GM19240 (cell line): ENCODE results near the gene COL11A2.

ENCODE experiments used
- DNase-seq: peaks from one replicate; pipeline ENCODE4 v3.0.0; 2011; ENCODE audit warnings: low spot score; ENCODE audit not compliant: insufficient read length

Gene COL11A2

GRCh38 chr6:33193619-33194018 is 1.4 kb upstream of the COL11A2 start:
- no peak for DNase-seq

GRCh38 chr6:33192671-33193602 is 670 bp upstream of the COL11A2 start:
- DNase-seq = no peak

GRCh38 chr6:33191383-33192104 is 723 bp downstream of the COL11A2 start:
- no peak for DNase-seq

- no peak for DNase-seq
Observed at GRCh38 chr6:33190504-33191107, 1.7 kb downstream of the COL11A2 start.

- no peak for DNase-seq
Observed at GRCh38 chr6:33189625-33190448, 2.4 kb downstream of the COL11A2 start.

- no peak for DNase-seq
Observed at GRCh38 chr6:33189164-33189563, 3.1 kb downstream of the COL11A2 start.

- no peak for DNase-seq
Observed at GRCh38 chr6:33187809-33188208, 4.5 kb downstream of the COL11A2 start.

GRCh38 chr6:33185654-33186187 is 6.5 kb downstream of the COL11A2 start:
- DNase-seq = no peak

GRCh38 chr6:33185190-33185589 is 7.1 kb downstream of the COL11A2 start:
- DNase-seq = no peak

GRCh38 chr6:33183071-33183683 is 9.1 kb downstream of the COL11A2 start:
- no peak for DNase-seq

GRCh38 chr6:33181141-33181540 is 11.1 kb downstream of the COL11A2 start:
- no peak for DNase-seq

GRCh38 chr6:33178755-33179475 is 13.4 kb downstream of the COL11A2 start:
- DNase-seq = no peak

GRCh38 chr6:33177552-33178446 is 14.5 kb downstream of the COL11A2 start:
- DNase-seq = no peak

GRCh38 chr6:33176906-33177305 is 15.4 kb downstream of the COL11A2 start:
- DNase-seq = no peak

GRCh38 chr6:33175436-33176069 is 16.7 kb downstream of the COL11A2 start:
- no peak for DNase-seq

- DNase-seq = no peak
Observed at GRCh38 chr6:33174784-33175183, 17.5 kb downstream of the COL11A2 start.

GRCh38 chr6:33173535-33174180 is 18.6 kb downstream of the COL11A2 start:
- DNase-seq = no peak
